Bronchial epithelial cell (primary cell): ENCODE results near the gene SUMO1. TPM values are rescaled to one million over a fixed set of nuclear protein-coding genes. Genes with fewer than 3 reads are reported as not detected.
A peak's percentile ranks its signal among the peaks of the same experiment; 100 is the strongest.

ENCODE experiments used
- DNase-seq: peaks from one replicate; pipeline ENCODE4 v3.0.0-alpha.2; 2010; ENCODE audit warnings: low read depth
- FAIRE-seq: peaks from 2 replicates; lab custom pipeline; 2011; peaks lifted over from hg19 to GRCh38; lab: Jason Lieb, UNC
- H3K27me3 ChIP-seq: 2 replicates; pipeline ENCODE4 v1.5.1; 2011; ENCODE audit warnings: low read length; ENCODE audit not compliant: control insufficient read depth, insufficient read depth
- H3K36me3 ChIP-seq: 2 replicates; pipeline ENCODE4 v1.5.1; 2011; ENCODE audit warnings: low read length; ENCODE audit not compliant: control insufficient read depth, insufficient read depth
- H3K4me3 ChIP-seq: 2 replicates; pipeline ENCODE4 v1.5.1; 2011; ENCODE audit warnings: mild to moderate bottlenecking, low read depth, low read length, control low read depth
- CTCF ChIP-seq: IDR thresholded peaks from 2 replicates; pipeline ENCODE4 v1.5.1; 2011; ENCODE audit warnings: mild to moderate bottlenecking, moderate library complexity, low read length, control low read depth, inconsistent platforms; ENCODE audit not compliant: insufficient read depth, severe bottlenecking
- total RNA-seq: library from RNA; depleted of rRNA; stranded (reverse); fragments of >200 nt; gene quantifications from 2 replicates; pipeline ENCODE4 v1.2.1, GENCODE V29; 2014

Gene SUMO1
- total RNA-seq, 1 donor from 2014 or later = 97.7 TPM

GRCh38 chr2:202184557-202184956 lies 53.8 kb downstream of the SUMO1 start:
- TF ChIP-seq CTCF = no peak
- Histone ChIP-seq H3K36me3 (no peaks in the 10 kb centered on the region), H3K27me3 (no peaks in the 10 kb centered on the region), H3K4me3 (no peak overlapping the region)
- DNase-seq (no peak), FAIRE-seq (no peak)

GRCh38 chr2:202178346-202178958 lies 59.9 kb downstream of the SUMO1 start:
- peak; percentile 67 for TF ChIP-seq CTCF
- peak; percentile 48 for DNase-seq
- Histone ChIP-seq H3K4me3 (no peak overlapping the region), H3K36me3 (no peaks in the 10 kb centered on the region), H3K27me3 (no peaks in the 10 kb centered on the region)
- no peak for FAIRE-seq

GRCh38 chr2:202172439-202173211 lies 65.8 kb downstream of the SUMO1 start:
- no peaks in the 10 kb centered on the region for H3K36me3 ChIP-seq
- DNase-seq (peak; percentile 5), FAIRE-seq (no peak)
- no peaks in the 10 kb centered on the region for H3K27me3 ChIP-seq
- H3K4me3 ChIP-seq = no peak overlapping the region
- no peak for TF ChIP-seq CTCF

GRCh38 chr2:202171241-202171825 lies 67.1 kb downstream of the SUMO1 start:
- Histone ChIP-seq H3K36me3 (no peaks in the 10 kb centered on the region), H3K27me3 (no peaks in the 10 kb centered on the region), H3K4me3 (no peak overlapping the region)
- no peak for TF ChIP-seq CTCF
- DNase-seq = no peak
- no peak for FAIRE-seq

- Histone ChIP-seq H3K36me3 (no peaks in the 10 kb centered on the region), H3K4me3 (no peak overlapping the region), H3K27me3 (no peaks in the 10 kb centered on the region)
- TF ChIP-seq CTCF = no peak
- FAIRE-seq (no peak), DNase-seq (no peak)
Observed at GRCh38 chr2:202169832-202170424, 68.5 kb downstream of the SUMO1 start.
